Measurements from ENCODE around the gene CPED1.
"Not testable (repeated sequence)": the region's sequence is repeated elsewhere in the genome, so short reads cannot be mapped to it uniquely, and the experiment has no call there.

The CPED1 gene

GRCh38 chr7:121157341-121157751 lies 168.8 kb downstream of the CPED1 start:
- DNase-seq: no peak

GRCh38 chr7:121157885-121158590 lies 169.5 kb downstream of the CPED1 start:
- DNase-seq: no peak

GRCh38 chr7:121158665-121159064 lies 170.2 kb downstream of the CPED1 start:
- DNase-seq: no peak

DNA sequence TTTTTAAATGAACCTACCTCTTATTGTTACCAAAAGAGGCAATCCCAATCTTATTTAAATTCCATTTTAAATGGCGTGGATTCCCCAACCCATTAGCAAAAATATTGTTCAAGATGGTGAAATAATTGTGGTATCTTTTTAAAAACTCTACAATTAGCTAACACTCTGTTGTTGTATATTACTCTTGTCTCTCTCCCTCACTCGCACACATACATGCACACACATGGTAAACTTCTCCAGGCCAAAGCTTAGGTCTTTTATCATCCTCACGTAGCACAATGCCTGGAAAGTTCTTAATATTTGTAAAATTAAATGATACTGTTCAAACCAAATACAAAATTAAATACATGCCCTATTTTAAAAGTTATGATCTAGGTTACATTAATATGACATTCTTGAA lies 171.0 kb downstream of the CPED1 start:
- DNase-seq: no peak

GRCh38 chr7:121160150-121161008 lies 171.9 kb downstream of the CPED1 start:
- DNase-seq: no peak

GRCh38 chr7:121163699-121164098 lies 175.2 kb downstream of the CPED1 start:
- no peak for DNase-seq

- no peak for DNase-seq
These were observed 175.7 kb downstream of the CPED1 start for GRCh38 chr7:121164247-121164646.

DNA sequence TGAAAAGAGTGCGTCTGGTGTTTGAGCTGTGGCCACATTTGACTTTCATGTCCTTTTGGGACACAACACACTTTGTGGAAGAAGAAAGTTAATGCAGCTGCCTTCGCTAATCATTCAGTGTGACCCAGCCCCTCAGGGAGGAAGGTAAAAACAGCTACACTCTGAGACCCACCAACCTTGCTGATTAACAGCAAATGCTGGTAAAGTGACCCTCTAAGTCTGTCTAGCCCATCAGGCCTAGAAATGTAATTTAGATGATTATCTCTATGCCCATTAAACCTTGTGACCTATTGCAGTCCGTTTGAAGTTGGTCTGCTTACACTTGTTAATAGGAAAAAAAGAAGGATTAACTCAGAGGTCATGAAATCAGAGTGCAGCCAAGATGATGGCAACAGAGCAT lies 178.4 kb downstream of the CPED1 start:
- DNase-seq: no peak

GRCh38 chr7:121167971-121168370 lies 179.5 kb downstream of the CPED1 start:
- no peak for DNase-seq

GRCh38 chr7:121169469-121169868 lies 181.0 kb downstream of the CPED1 start:
- no peak for DNase-seq

- DNase-seq: no peak
These were observed 184.0 kb downstream of the CPED1 start for GRCh38 chr7:121172484-121172883.

GRCh38 chr7:121175826-121176225 lies 187.3 kb downstream of the CPED1 start:
- DNase-seq: no peak

DNA sequence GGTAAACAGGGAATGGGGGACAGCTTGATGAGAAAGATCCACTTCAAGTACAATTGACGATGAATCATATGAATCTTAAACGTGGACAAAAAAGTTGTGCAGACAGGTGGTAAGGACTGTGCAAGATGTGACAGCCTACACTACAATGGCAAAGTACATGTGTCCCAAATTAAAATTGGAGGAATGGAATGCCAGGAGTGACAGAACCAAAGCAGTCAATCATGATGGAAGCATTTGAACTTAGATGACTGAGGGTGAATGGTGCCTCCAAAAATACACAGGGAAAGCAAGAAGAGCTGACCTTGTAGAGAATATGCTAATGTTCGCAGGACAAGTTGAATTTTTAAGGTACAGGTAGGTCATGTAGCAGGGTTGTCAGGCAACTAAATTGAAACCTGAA lies 189.9 kb downstream of the CPED1 start:
- no peak for DNase-seq

- DNase-seq: no peak
These were observed 190.5 kb downstream of the CPED1 start for GRCh38 chr7:121178869-121179497.

- no peak for DNase-seq
These were observed 192.0 kb downstream of the CPED1 start for GRCh38 chr7:121180436-121181063.

DNA sequence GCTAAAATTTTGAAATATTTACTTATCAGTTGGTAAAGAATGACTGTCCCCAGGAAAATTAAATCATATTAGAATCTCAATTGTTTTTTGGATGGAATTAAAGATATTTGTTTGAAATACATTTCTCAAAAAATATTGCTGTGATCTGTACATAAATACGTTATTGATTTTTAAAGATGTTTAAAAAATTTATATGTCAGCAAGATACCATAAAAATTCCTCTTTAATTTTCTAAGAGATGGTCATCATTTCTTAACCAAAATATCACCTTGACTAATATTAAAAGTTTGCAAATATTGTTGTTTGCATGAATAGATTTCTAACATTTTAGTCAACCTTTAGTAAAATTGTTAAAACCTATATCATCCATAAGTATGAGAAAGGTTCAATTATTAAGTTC lies 192.8 kb downstream of the CPED1 start:
- no peak for DNase-seq

- no peak for DNase-seq
These were observed 193.8 kb downstream of the CPED1 start for GRCh38 chr7:121182281-121182680.

GRCh38 chr7:121182902-121183301 lies 194.4 kb downstream of the CPED1 start:
- no peak for DNase-seq

- DNase-seq: not testable (repeated sequence)
These were observed 195.4 kb downstream of the CPED1 start for GRCh38 chr7:121183883-121184282.

DNA sequence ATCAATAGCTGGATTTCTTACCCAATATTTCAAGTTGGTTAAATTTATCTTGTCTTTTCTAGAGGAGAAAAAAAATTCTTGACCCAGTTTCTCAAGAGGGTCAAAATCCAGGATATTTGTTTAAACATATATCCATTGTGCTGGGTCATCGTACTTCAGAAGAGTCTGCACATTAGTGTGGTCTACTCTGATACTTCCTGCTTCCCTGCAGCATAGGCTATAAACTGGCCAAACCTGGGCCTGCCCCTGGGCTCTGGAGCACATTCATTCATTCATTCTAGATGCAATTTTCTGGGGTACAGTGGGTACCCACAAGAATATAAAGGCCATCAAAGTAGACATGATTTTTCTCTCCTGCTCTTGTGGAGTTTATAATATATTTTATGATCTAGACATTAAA lies 198.2 kb downstream of the CPED1 start:
- no peak for DNase-seq

GRCh38 chr7:121187222-121187621 lies 198.7 kb downstream of the CPED1 start:
- no peak for DNase-seq

- DNase-seq: no peak
These were observed 199.2 kb downstream of the CPED1 start for GRCh38 chr7:121187676-121188075.

DNA sequence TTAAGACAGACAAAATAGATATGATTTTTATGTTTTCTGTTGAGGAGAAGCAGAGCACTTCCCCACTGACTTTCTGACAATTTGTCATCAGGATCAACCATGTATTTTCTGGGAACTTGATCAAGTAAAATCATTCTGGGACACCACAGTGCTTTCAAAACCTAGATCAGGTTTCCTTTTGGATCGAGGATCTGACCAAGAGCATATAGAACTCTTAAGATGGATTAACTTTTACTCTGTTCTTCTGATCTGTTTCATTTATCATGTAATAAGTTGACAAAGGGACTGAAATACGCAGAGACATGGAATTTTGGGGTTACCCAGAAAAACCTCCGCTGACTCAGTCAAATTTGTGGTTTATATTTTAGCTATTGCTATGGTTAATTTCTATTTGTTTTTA lies 204.3 kb downstream of the CPED1 start:
- no peak for DNase-seq

Measured in NCI-H146 (cell line).